Smooth muscle cell (in vitro differentiated cells): Measurements from ENCODE around the gene ATXN8OS. TPM values are rescaled to one million over a fixed set of nuclear protein-coding genes. Genes with fewer than 3 reads are reported as not detected.
A peak's percentile ranks its signal among the peaks of the same experiment; 100 is the strongest.
"Not testable (repeated sequence)": the region's sequence is repeated elsewhere in the genome, so short reads cannot be mapped to it uniquely, and the experiment has no call there.

Source experiments
- DNase-seq: peaks from one replicate; lab custom pipeline; 2025; ENCODE audit not compliant: unreplicated experiment; lab: John Stamatoyannopoulos, UW
- H2AFZ ChIP-seq: fragments of 200-600 bp; sonication (generic); 2 replicates; pipeline ENCODE4 v1.6.0; 2016; ENCODE audit warnings: antibody characterized with exemption, low read depth, mild to moderate bottlenecking
- H3F3A ChIP-seq: fragments of 200-600 bp; sonication (generic); 2 replicates; pipeline ENCODE4 v1.6.0; 2017; ENCODE audit warnings: antibody characterized with exemption, low read depth
- H3K27ac ChIP-seq: fragments of 200-600 bp; sonication (generic); 2 replicates; pipeline ENCODE4 v1.5.1; 2016; ENCODE audit warnings: low read depth, mild to moderate bottlenecking
- H3K27me3 ChIP-seq: fragments of 200-600 bp; sonication (generic); 2 replicates; pipeline ENCODE4 v1.6.1; 2016; ENCODE audit warnings: low read depth, mild to moderate bottlenecking
- H3K36me3 ChIP-seq: fragments of 200-600 bp; sonication (generic); 2 replicates; pipeline ENCODE4 v1.5.1; 2016; ENCODE audit warnings: low read depth
- H3K4me1 ChIP-seq: fragments of 200-600 bp; sonication (generic); 2 replicates; pipeline ENCODE4 v1.5.1; 2016; ENCODE audit warnings: low read depth
- H3K4me2 ChIP-seq: fragments of 200-600 bp; sonication (generic); 2 replicates; pipeline ENCODE4 v1.6.0; 2016; ENCODE audit warnings: mild to moderate bottlenecking
- H3K4me3 ChIP-seq: fragments of 200-600 bp; sonication (generic); 2 replicates; pipeline ENCODE4 v1.5.1; 2016; ENCODE audit warnings: mild to moderate bottlenecking
- H3K79me2 ChIP-seq: fragments of 200-600 bp; sonication (generic); 2 replicates; pipeline ENCODE4 v1.6.0; 2016; ENCODE audit warnings: low read depth, mild to moderate bottlenecking
- H3K9ac ChIP-seq: fragments of 200-600 bp; sonication (generic); 2 replicates; pipeline ENCODE4 v1.6.0; 2016; ENCODE audit warnings: low read depth
- H3K9me3 ChIP-seq: fragments of 200-600 bp; sonication (generic); replicated peaks from 2 replicates; pipeline ENCODE4 v1.5.1; 2016; ENCODE audit warnings: low read depth
- H4K20me1 ChIP-seq: fragments of 200-600 bp; sonication (generic); 2 replicates; pipeline ENCODE4 v1.6.0; 2016; ENCODE audit warnings: low read depth
- CTCF ChIP-seq: fragments of 200-600 bp; sonication (generic); IDR thresholded peaks from 2 replicates; pipeline ENCODE4 v1.5.1; 2017; ENCODE audit warnings: borderline replicate concordance, mild to moderate bottlenecking, antibody characterized with exemption; ENCODE audit not compliant: insufficient read depth, poor library complexity, severe bottlenecking
- WGBS: methylation state at CpG from one replicate; pipeline ENCODE4 v1.1.7; 2016; ENCODE audit warnings: low lambda C conversion rate; 5-methylcytosine and 5-hydroxymethylcytosine counted together
- polyA plus RNA-seq: library from polyadenylated mRNA; unstranded; fragments of >200 nt; fragmentation: Nextera tagmentation; extraction: Ambion mirVana; gene quantifications from 2 replicates; pipeline ENCODE4 v1.2.1, GENCODE V29; 2016
- total RNA-seq: library from RNA; depleted of rRNA; stranded (reverse); fragments of >200 nt; gene quantifications from 2 replicates; pipeline ENCODE4 v1.2.3, GENCODE V29; 2014

The ATXN8OS gene
- total and polyA plus RNA-seq, 2 experiments from 2014 or later, result not detected

GRCh38 chr13:70128098-70128497 is 20.5 kb downstream of the ATXN8OS start:
- Histone ChIP-seq H2AFZ (no peak overlapping the region), H3F3A (no peaks in the 10 kb centered on the region), H3K4me3 (no peak overlapping the region), H3K9ac (no peak overlapping the region), H3K27ac (no peak overlapping the region), H3K4me1 (no peaks in the 10 kb centered on the region), H3K36me3 (no peaks in the 10 kb centered on the region), H3K4me2 (no peak overlapping the region), H3K9me3 (no peaks in the 10 kb centered on the region), H3K79me2 (no peaks in the 10 kb centered on the region), H3K27me3 (no peaks in the 10 kb centered on the region), H4K20me1 (no peaks in the 10 kb centered on the region)
- no peak for DNase-seq
- 75% methylated on average over 2 of the region's 2 CpGs for WGBS
- no peak for TF ChIP-seq CTCF

- H4K20me1 ChIP-seq, H3K4me1 ChIP-seq, H3K9ac ChIP-seq, H3K27me3 ChIP-seq, H3K79me2 ChIP-seq, H3K36me3 ChIP-seq, DNase-seq, H3K4me3 ChIP-seq, H3K27ac ChIP-seq, H3K4me2 ChIP-seq, H3F3A ChIP-seq, H2AFZ ChIP-seq, H3K9me3 ChIP-seq: not testable (repeated sequence)
- WGBS, result 94% methylated on average over 12 of the region's 12 CpGs
Observed at GRCh38 chr13:70142658-70143057, 35.0 kb downstream of the ATXN8OS start.

GRCh38 chr13:70162141-70162540 is 54.5 kb downstream of the ATXN8OS start:
- H3K4me2 ChIP-seq, result no peak overlapping the region
- no peaks in the 10 kb centered on the region for H3K36me3 ChIP-seq
- H3K79me2 ChIP-seq, result no peaks in the 10 kb centered on the region
- H3K9me3 ChIP-seq, result no peaks in the 10 kb centered on the region
- DNase-seq, result no peak
- WGBS, result 64% methylated on average over 5 of the region's 5 CpGs
- no peak overlapping the region for H3K27ac ChIP-seq
- no peak overlapping the region for H3K9ac ChIP-seq
- no peak overlapping the region for H3K4me3 ChIP-seq
- H3K27me3 ChIP-seq, result no peaks in the 10 kb centered on the region
- H3K4me1 ChIP-seq, result no peaks in the 10 kb centered on the region
- TF ChIP-seq CTCF, result no peak
- H3F3A ChIP-seq, result no peaks in the 10 kb centered on the region
- H4K20me1 ChIP-seq, result no peaks in the 10 kb centered on the region
- H2AFZ ChIP-seq, result no peak overlapping the region

GRCh38 chr13:70170689-70171088 is 63.1 kb downstream of the ATXN8OS start:
- Histone ChIP-seq H3K9ac (no peak overlapping the region), H4K20me1 (no peaks in the 10 kb centered on the region), H3K36me3 (no peaks in the 10 kb centered on the region), H2AFZ (no peak overlapping the region), H3K4me3 (no peak overlapping the region), H3K79me2 (no peaks in the 10 kb centered on the region), H3K27ac (peak overlapping the region; percentile 10), H3K4me2 (no peak overlapping the region), H3K27me3 (no peaks in the 10 kb centered on the region), H3K4me1 (no peaks in the 10 kb centered on the region), H3K9me3 (no peaks in the 10 kb centered on the region), H3F3A (no peaks in the 10 kb centered on the region)
- no peak for DNase-seq
- WGBS, result 74% methylated on average over 5 of the region's 5 CpGs
- no peak for TF ChIP-seq CTCF
